ENCODE results near the gene PAX8.

PAX8 gene

DNA sequence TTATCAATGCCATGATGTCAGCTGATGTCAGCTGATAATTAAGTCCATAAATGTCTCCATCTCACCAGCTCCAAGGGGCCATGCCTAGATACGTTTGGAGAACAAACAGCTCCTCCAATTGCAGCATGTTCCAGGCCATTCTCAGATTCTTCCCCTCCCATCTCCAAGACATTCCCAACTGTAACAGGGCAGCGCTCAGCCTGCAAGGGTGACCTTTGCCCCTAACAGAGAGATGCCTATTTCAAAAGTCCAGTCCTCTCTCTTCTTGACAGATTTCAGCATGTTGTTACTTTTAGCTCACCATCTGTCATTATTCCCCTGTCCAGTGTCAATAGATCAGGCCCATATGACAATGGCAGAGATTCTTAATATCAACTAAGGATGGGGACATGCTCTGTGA, 95.0 kb downstream of the PAX8 start:
- no peak for DNase-seq (ENCODE audit: low read depth in 2 of 2)

DNA sequence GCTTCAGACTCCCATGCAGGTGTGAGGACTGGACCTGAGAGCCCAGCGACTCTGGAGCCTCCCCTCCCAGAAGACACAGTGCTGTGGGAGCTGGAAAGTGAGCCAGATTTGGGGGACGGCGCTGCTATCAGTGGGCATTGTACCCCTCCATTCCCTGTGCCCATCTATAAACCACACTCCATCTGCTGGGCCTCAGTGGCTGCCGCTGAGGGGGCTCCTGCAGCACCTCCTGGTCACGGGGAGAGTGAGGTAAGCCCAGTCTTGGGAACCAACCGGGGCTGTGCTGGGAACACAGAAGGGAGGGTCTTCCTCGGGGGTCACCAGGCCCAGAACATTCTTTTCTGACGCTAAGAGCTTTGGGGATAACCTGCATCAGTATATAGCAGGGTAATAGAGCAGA, 95.5 kb downstream of the PAX8 start:
- DNase-seq (ENCODE audit: low read depth in 2 of 2), result no peak

DNA sequence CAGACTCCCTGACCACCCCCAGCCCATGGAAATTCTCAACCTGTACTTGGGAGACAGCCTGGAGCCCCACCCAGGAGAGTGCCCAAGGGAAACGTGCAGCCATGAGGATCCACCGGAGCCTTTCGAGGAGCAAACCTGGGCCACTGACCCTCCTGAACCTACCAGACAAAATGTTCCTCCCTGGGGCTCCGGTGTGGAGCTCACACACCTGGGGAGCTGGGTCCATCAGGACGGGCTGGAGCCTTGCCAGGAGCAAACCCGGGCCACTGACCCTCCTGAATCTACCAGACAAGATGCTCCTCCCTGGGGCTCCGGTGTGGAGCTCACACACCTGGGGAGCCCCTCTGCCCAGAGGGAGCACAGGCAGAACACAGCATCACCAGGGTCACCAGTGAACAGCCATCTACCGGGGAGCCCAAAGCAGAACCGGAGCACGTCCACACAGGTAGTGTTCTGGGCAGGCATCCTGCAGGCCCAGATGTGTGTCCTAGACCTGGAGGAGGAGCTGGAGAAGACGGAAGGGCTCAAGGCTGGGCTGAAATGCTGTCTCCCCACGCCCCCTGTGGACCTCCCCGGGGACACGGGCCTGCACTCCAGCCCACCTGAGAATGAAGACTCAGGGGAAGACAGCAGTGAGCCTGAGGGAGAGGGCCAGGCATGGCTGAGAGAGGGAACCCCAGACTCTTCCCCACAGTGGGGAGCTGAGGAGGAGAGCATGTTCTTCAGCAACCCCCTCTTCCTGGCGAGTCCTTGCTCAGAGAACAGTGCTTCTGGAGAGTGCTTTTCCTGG, 96.1 kb downstream of the PAX8 start:
- DNase-seq (ENCODE audit: low read depth in 2 of 2), result no peak

DNA sequence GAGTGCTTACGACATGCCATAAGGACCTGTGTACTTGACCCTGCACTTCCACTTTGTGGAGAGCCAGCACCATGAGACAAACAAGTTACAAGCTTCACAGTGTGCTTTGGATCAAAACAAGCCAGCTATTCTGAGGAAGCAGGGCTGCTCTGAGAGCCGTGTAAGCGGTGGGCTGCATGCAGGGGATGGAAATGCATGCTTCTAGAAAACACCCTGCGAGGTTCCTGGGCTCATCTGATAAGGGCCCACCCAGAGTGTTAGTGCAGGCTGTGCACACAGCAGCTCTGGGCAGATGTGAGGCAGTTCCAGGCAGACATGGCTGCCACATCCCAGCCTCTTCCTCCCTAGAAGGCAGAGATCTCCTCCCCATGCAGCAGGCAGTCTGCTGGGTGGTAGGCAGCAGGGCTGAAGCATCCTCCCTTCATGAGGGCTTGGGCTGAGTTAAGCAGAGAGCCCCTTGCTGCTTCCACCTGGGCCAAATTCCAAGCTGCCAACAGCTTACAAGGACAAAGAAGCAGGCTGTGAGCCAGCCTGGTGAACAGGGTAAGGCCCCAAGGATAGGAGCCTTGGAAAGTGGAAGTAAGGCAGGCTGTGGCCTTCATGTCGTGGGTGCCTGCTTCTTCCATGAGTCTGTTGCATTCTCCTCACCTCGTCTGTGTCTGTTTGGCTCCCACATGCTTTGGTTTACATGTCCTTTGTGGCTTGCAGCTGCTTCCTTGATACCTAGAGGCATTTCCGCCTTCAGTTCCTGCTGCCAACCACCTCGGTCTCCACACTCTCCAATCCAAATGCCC, 97.3 kb downstream of the PAX8 start:
- DNase-seq (ENCODE audit: low read depth in 2 of 2), result no peak

DNA sequence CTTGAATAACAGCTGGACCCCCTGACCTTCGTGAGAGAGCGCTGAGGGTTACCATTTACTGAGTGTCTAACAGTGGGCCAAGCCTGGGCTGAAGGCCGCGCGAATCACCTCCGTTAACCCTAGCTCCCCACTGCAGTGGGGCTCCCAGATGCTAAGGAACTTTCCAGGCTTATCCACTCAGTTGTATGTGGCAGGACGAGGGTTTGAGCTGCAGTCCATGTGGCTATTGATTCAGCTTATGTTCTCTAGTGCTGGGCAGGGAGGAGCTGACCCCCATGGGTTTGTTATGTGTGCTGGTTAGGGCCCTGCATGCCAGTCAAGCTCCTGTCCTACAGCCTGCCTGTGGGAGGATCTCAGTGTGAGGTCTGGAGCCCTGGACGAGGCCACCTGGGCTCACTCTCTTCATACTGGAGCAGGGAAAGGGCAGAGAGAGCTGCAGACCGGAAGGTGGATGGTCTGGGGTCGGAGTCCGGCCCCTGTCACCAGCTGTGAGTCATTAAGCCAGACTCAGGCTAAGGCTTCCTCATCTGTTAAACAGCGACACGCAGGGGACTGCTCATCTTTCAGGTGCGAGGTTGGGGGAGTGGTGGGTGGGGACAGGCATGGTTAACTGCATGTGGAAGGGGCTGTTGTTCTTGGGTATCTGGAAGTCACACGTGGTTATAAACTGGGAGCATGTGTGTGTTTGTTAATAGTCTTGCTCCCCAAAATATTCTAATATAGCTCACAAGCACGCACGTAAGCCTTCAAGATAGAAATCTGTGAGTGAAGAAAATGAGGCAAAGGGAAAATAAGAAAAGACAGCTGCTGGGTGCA, 98.4 kb downstream of the PAX8 start:
- DNase-seq (ENCODE audit: low read depth in 2 of 2), result no peak

DNA sequence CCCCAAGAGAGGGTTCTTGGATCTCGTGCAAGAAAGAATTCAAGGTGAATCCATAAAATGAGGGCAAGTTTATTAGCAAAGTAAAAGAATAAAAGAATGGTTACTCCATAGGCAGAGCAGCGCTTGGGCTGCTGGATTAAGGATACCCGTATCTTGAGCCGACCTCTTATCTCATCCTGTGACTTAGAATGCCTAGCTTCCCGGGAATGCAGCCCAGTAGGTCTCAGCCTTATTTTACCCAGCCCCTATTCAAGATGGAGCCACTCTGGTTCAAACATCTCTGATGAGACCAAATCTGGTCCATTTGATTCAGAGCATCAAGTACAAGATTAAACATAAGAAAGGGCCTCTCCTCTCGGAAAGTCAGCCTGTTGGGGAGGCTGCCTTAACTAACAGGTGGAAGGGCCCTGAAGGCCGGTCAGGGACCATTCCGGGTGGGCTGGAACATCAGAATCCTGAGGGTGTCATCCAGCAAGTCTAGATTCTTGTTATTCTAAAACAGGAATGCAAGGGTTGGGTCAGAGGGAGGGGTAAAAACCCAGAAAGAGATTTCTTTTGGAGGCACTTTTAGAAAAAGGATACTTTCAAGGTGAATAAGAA, 99.2 kb downstream of the PAX8 start:
- DNase-seq (ENCODE audit: low read depth in 2 of 2), result no peak

DNA sequence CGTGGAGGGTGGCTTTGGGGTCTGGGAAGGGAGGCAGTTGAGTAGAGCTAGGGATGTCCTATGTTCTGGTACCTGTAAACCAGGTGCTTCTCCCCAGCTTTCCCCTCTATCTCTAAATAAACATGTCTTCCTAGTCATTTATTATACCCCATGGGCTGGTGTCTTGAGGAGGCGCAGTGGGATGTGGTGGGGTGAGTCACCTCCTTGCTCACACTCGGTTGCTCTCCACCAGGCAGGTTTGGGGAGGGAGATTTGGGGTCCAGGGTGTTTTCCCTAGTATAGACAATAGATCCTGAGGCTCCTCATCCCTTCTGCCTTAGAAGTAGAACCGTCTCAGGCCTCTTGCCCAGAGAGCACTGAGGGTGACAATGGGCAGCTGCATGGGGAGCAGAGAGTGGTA, 99.8 kb downstream of the PAX8 start:
- DNase-seq (ENCODE audit: low read depth in 2 of 2), result peak; percentile 46 to 47

DNA sequence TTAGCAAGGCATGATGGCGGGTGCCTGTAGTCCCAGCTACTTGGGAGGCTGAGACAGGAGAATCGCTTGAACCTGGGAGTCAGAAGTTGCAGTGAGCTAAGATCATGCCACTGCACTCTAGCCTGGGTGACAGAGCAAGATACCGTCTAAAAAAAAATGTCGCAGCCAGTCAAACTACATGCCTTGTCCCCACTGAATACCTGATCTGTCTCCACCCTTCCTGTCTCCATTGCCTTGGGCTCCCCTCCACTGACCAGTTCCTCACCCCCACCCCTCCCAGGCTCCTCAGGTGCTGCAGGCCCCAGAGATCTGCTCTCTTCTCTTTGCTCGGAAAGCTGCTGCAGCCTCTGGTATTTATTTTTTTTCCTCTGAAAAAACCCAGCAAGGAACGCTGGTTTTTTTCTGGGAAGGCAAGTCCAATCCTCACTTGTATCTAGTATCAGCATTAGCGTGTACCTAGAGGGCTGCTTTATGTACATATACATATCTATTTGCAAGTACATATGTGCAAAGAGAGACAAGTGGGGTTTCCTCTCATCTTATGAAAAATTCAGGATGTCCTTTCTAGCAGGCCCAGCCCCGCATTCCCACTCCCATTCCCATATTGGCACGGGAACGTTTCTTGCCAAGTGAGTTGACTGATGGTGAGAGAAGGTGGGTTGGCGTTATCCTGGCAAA, 100.5 kb downstream of the PAX8 start:
- DNase-seq (ENCODE audit: low read depth in 2 of 2), result no peak

DNA sequence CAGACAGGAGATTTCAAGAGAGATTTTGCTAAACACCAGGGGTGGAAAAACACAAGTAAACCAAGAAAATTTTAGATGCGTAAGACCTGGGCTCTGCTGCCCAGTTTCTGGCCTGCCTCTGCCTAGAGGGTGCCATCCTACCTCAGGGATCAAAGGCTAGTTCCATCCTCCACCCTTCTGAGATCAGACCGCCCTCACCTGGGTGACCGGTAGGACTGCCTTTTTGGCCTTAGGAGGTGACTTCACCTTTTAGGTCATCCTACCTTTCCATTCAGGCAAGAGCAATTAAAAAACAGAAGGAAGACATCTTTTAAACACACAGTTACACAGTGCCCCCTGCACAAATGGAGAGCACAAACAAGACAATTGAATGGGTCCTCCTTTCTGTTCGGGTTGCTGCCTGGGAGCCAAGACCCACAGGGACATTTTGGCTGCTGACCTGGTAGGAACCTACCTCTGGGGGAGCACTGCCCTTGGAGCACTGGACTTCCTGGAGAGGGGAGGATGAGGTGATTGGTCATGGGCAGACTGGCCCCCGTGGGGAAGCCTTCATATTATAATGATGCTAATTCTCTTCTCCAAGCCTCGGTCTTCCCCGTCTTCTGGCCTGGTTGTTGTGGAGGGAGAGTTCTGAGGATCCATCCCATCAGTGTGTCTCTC, 101.9 kb downstream of the PAX8 start:
- no peak for DNase-seq (ENCODE audit: low read depth in 2 of 2)

DNA sequence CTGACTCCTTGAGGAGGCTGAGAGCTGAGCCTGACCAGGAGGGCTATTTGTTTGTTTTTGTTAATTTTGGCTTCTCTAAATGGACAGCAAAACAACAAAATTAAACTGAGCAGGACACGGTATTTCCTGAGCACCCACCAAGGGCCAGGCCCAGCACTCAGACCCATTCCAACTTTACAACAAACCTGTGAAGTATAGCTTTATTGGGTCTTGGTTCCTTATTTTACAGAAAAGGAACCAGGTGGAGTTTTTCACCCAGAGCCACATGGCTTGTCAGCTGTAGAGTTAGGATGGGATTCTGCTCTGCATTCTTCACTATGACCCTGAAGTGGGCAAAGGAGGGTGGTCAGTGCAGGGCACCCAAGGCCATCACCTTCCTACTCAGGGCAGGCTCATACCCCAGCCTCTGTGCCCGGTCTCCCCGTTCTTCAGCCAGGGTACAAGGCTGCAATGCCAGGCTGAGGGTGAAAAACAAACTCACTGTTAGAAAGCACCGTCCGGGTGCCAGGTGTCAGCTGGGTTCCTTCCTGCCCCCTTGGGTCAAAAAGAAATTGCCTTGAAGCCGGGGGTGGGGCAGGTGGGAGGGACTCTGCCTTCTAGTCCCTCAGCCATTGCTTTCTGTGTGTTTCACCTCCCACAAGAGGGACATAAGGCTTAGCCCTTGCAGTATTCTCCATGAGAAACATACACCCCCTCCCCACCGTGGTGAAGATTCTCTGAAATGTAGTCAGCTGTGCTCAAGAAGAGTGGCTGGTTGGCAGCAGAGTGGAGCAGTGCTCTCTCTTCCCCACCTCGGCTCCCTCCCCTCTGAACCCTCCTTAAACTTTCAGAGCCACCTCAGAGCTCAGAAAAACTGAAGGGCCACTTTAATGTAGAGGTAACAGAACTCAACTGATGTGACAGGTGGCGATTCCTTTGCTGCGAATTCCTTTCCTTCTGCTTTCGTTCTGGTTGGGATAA, 102.7 kb downstream of the PAX8 start:
- DNase-seq (ENCODE audit: low read depth in 2 of 2), result no peak

DNA sequence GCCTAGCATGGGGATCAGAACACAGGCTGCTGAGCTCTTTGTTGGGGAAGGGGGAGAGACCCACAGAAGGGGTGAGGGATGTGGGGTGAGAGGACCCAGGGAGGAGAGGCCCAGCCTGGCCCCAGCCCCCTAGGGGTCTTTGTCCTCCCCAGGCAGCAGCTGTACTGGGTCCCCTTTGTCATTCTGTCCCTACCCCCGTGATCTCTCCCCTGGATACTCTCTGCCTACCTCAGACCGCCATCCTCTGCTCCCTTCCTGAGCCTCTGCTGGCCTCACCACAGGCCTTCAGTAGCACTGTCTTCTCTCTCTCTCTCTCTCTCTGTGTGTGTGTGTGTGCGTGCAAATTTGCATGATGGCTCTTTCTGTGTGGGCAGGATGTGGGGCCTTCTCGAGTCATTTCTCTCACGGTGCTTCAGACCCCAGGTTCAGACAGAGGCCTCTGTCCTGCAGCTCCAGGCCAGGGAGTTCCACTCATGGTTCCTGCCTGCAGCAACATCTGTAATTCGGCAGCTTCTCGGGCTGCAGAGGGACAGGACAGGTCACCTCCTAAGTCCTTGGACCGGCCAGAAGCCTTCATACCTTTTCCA, 103.6 kb downstream of the PAX8 start:
- peak in 1 of 2 donors; percentile 50 for DNase-seq (ENCODE audit: low read depth in 2 of 2)

DNA sequence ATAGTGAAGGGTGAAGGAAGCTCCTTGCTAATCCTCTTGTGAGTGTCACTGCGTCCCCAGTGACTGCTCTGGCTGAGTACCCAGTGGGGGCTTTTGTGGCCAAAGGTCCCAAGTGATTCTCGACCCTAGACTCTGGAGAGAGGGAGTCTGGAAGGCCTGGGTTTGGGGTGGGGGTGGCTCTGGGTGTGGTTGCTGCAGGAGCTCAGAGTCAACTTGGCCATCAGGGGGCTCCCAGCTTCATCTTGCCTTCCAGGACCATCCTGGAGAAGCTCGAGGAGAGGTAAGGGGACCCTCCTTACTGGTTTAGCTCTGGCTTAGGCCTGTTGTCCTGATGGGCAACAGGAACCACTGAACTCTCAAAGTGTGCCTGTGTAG, 104.4 kb downstream of the PAX8 start:
- no peak for DNase-seq (ENCODE audit: low read depth in 2 of 2)

DNA sequence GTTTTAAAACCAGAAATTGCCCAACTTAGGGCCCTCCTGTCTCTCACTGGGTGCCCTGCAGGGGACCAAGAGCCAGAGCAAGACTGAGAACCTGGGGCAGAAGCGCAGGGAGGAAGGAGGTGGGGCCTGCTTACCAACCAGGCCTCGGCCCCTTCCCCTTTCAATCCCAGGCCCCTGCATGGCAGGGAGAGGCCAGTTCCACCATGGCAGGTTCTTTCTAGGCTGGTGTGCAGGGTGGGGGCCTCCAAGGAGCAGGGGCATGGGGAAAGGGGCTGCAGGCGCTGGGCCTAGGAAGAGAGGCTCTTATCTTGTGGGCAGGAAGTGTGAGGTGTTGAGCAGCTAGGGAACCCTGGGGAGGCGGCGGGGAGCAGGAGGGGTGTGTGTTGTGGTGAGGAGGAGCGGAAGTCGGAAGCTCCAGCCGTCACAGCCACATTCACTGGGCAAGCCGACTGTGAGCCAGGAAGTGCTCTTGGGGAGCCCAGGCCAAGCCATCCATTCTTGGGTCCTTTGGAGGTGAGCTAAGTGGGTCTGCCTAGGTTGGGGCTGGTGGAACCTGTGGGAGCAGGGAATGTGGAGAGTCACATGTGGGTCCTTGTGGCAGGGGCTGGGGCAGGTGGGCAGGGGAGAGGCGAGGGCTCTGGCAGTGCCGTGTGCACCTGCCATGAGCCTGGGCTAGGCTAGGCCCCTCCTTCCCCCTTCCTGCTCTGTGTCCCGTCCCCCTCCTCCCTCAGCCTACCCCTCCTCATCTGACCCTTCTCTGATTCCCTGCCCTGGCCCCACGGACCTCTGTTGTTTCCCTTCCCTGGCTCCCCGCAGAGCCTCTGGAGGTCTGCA, 105.0 kb downstream of the PAX8 start, which contains the start of gene PSD4:
Gene PSD4 (plus strand): TSS at position 430 of the 834 bp plus-strand sequence. CDS start 8,486 bp downstream, outside the sequence.
- peak; percentile 79 for DNase-seq (ENCODE audit: low read depth in 2 of 2)

DNA sequence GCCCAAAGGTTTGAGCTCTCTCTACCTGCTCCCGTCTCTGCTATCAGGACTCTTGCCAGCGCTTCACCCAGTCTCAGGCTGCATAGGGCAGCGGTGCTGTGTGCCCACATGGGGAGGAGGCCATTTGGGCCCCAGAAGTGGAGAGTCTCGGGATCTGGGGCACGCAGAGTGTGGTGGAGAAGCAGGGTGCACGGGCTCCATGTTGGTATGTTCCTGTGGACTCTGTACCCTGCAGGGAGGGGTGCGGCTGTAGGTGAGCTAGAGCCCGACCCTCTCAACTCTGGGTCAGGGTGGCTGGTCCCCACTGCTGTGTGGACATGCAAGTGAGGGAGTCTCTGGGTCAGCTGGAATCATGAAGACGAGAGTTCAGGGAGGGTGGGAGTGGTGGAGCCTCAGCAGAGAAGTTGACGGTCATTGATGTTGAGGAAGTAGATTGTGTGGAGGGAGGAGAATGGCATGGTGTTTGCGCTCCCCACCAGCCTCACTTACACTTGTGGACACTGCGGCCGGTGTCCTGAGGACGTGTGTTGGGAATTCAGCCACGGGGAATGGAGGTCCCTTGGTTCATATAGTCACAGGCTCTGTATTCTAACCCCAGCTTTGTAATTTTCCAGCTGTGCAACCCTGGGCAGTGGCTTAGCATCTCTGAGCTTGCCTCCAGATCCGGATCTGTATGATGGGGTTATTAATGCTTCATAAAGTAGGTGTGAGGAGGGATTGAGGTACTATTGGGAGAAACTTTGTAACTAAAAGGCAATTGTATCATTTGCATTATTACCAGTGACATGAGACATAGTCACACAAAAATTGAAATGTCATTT, 105.8 kb downstream of the PAX8 start:
- no peak for DNase-seq (ENCODE audit: low read depth in 2 of 2)

DNA sequence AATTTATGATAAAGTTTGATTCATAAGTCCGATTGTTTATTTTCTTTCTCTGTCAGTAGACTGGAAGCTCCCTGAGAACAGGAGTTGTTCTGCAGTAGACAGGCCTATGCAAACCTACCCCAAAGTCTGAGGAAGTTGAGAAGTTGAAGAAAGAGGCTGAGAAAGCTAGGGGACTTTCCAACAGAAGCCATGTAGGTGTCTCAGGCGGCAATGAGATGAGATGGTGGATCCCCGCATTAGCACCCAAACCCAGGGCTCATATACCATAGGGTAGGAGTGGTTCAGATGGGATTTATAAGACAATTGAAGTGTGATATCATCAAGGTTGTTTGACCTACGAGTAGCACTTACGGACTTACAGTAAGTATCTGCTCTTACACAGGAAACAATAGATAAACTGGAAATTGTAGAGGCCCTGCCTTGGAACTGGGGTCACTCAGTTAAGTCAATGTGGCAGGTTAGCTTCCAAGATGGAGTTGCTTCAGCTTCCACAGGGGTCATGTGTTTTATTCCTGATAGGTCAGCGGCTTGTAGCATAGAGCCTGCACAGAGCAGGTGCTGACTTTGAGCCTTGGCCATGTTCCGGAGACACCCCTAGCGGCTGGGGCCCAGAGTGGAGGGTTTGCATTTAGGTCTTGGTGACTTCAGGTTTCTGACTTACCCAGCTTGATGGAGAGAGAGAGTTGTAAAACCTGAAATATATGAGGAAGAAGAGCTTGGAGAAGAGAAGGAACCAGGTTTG, 107.2 kb downstream of the PAX8 start:
- DNase-seq (ENCODE audit: low read depth in 2 of 2), result no peak

DNA sequence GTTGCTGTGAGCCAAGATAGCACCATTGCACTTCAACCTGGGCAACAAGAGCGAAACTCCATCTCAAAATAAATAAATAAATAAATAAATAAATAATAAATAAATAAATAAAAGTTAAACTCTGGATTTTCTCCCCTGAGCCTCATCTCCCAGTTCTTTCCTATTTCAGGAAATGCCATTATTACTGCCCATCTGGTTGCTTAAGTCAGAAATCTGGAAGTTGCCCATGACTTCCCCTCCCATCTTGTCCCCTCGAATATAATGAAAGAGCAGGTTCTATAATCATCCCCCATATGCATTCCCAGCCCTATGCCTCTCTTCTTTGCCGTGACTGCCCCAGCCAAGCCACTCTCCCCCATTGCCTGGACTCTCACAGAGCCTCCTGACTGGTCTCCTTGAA, 109.1 kb downstream of the PAX8 start:
- DNase-seq (ENCODE audit: low read depth in 2 of 2), result no peak

Data from stimulated activated CD8-positive, alpha-beta memory T cell treated with anti-CD3 and anti-CD28 coated beads, Interleukin-7, amount 100 ng/mL, for 4 hours (primary cell).